A673 (cell line): ENCODE results near the gene APLNR.

Experiments used
- CTCF ChIP-seq: fragments of 300-800, 200-600 bp; sonication (generic); conservative IDR thresholded peaks from 2 replicates; pipeline ENCODE4 v1.5.1; 2017; ENCODE audit warnings: low read depth, mild to moderate bottlenecking, antibody characterized with exemption, low read length, moderate library complexity, mixed read lengths
- EZH2 ChIP-seq: fragments of 200-600 bp; sonication (generic); IDR thresholded peaks from 2 replicates; pipeline ENCODE4 v1.6.1; 2017; ENCODE audit warnings: borderline replicate concordance, low read depth, mild to moderate bottlenecking, mixed read lengths, antibody characterized with exemption, low read length; ENCODE audit not compliant: poor library complexity, severe bottlenecking

GRCh38 chr11:57210781-57211180 lies 26.3 kb downstream of the APLNR start:
- TF ChIP-seq CTCF, result no peak
- no peak for TF ChIP-seq EZH2
